A172 (cell line): ENCODE data around the gene NCKAP1. TPM values are rescaled to one million over a fixed set of nuclear protein-coding genes. Genes with fewer than 3 reads are reported as not detected.
A peak's percentile ranks its signal among the peaks of the same experiment; 100 is the strongest.

Experiments
- DNase-seq: peaks from one replicate; pipeline ENCODE4 v3.0.0-alpha.2; 2015; ENCODE audit warnings: low spot score
- total RNA-seq: library from RNA; depleted of rRNA; stranded (reverse); fragments of >200 nt; shearing (Covaris generic); gene quantifications from 2 replicates; pipeline ENCODE4 v1.2.3, GENCODE V29; 2014

NCKAP1 gene
- total RNA-seq, 1 experiment from 2014 or later = 213 TPM

- no peak for DNase-seq
These were observed 86.2 kb downstream of the NCKAP1 start for GRCh38 chr2:182951948-182952663.

- no peak for DNase-seq
These were observed 87.7 kb downstream of the NCKAP1 start for GRCh38 chr2:182950546-182950945.

- peak; percentile 73 for DNase-seq
These were observed 88.6 kb downstream of the NCKAP1 start for GRCh38 chr2:182949572-182950189.

- no peak for DNase-seq
These were observed 89.2 kb downstream of the NCKAP1 start for GRCh38 chr2:182949052-182949451.

- DNase-seq = peak; percentile 24
These were observed 91.3 kb downstream of the NCKAP1 start for GRCh38 chr2:182946958-182947369.

GRCh38 chr2:182943339-182943738, 94.9 kb downstream of the NCKAP1 start:
- DNase-seq = no peak

GRCh38 chr2:182942756-182943155, 95.5 kb downstream of the NCKAP1 start:
- no peak for DNase-seq

GRCh38 chr2:182941919-182942318, 96.3 kb downstream of the NCKAP1 start:
- DNase-seq = no peak

GRCh38 chr2:182941121-182941722, 97.0 kb downstream of the NCKAP1 start:
- no peak for DNase-seq

- no peak for DNase-seq
These were observed 100.4 kb downstream of the NCKAP1 start for GRCh38 chr2:182937870-182938269.

GRCh38 chr2:182933629-182934028, 104.6 kb downstream of the NCKAP1 start:
- DNase-seq = no peak

GRCh38 chr2:182929972-182930371, 108.3 kb downstream of the NCKAP1 start:
- DNase-seq = no peak

GRCh38 chr2:182924306-182924705, 114.0 kb downstream of the NCKAP1 start:
- DNase-seq = no peak

- DNase-seq = no peak
These were observed 117.0 kb downstream of the NCKAP1 start for GRCh38 chr2:182921234-182921633.

- DNase-seq = no peak
These were observed 117.6 kb downstream of the NCKAP1 start for GRCh38 chr2:182920631-182921056.

- no peak for DNase-seq
These were observed 118.2 kb downstream of the NCKAP1 start for GRCh38 chr2:182920089-182920488.

GRCh38 chr2:182918961-182919652, 119.2 kb downstream of the NCKAP1 start:
- no peak for DNase-seq

GRCh38 chr2:182917924-182918323, 120.3 kb downstream of the NCKAP1 start:
- no peak for DNase-seq

- no peak for DNase-seq
These were observed 121.8 kb downstream of the NCKAP1 start for GRCh38 chr2:182916417-182916816.

GRCh38 chr2:182915369-182916326, 122.6 kb downstream of the NCKAP1 start:
- peak; percentile 91 for DNase-seq

GRCh38 chr2:182914852-182915251, 123.4 kb downstream of the NCKAP1 start:
- no peak for DNase-seq
